ENCODE data around the gene FAM89A.
A peak's percentile ranks its signal among the peaks of the same experiment; 100 is the strongest.
"Not testable (repeated sequence)": the region's sequence is repeated elsewhere in the genome, so short reads cannot be mapped to it uniquely, and the experiment has no call there.

Gene FAM89A

GRCh38 chr1:230984622-230985515 lies 55.2 kb downstream of the FAM89A start:
- DNase-seq: not testable (repeated sequence)

GRCh38 chr1:230983811-230984210 lies 56.2 kb downstream of the FAM89A start:
- no peak for DNase-seq

- DNase-seq: no peak
Measured at GRCh38 chr1:230982696-230983095, 57.4 kb downstream of the FAM89A start.

- no peak for DNase-seq
Measured at GRCh38 chr1:230979952-230980351, 60.1 kb downstream of the FAM89A start.

- no peak for DNase-seq
Measured at GRCh38 chr1:230979389-230979716, 60.7 kb downstream of the FAM89A start.

- peak; percentile 98 for DNase-seq
Measured at GRCh38 chr1:230978491-230979388, 61.3 kb downstream of the FAM89A start, which contains the start of the genes ARV1 and TTC13. TSS of gene ARV1 (plus strand) at chr1:230979094. CDS start at chr1:230979106, 12 bp downstream. TSS of gene TTC13 (minus strand) at chr1:230978861. CDS start at chr1:230978830, 31 bp downstream.

GRCh38 chr1:230977761-230978490 lies 62.1 kb downstream of the FAM89A start:
- peak; percentile 22 for DNase-seq

- DNase-seq: no peak
Measured at GRCh38 chr1:230976825-230977747, 63.0 kb downstream of the FAM89A start.

- no peak for DNase-seq
Measured at GRCh38 chr1:230976360-230976759, 63.7 kb downstream of the FAM89A start.

GRCh38 chr1:230975636-230976035 lies 64.4 kb downstream of the FAM89A start:
- no peak for DNase-seq

- DNase-seq: no peak
Measured at GRCh38 chr1:230972855-230973271, 67.2 kb downstream of the FAM89A start.

- DNase-seq: no peak
Measured at GRCh38 chr1:230971771-230972170, 68.3 kb downstream of the FAM89A start.

- DNase-seq: no peak
Measured at GRCh38 chr1:230970432-230970831, 69.6 kb downstream of the FAM89A start.
